Measurements from ENCODE around the gene ILKAP. TPM values are rescaled to one million over a fixed set of nuclear protein-coding genes. Genes with fewer than 3 reads are reported as not detected.

The ILKAP gene
- total RNA-seq, 1 donor from 2014 or later: 26.2 TPM

DNA sequence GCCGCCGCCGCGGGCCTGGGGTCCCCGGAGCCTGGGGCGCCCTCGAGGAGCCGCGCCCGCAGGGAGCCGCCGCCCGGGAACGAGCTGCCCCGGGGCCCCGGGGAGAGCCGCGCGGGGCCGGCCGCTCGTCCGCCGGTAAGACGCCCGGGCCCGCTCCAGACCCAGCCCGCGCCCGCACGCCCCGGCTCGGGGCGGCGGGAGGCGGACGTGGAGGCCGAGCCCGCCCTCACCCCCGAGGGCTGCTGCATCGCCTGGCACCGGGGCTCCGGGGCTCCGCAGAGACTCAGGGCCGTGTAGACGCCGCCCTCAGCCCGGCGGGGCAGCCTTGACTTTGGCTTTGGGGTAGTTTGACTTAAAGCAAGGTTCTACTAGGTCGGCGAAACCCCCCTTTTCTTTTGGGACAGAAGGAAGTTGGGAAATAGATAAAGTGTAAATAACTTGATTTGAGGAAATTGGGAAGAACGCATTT lies 44.4 kb downstream of the ILKAP start:
- ATAC-seq (no peak), DNase-seq (ENCODE audit: missing footprints) (peak; percentile 50)
- intact Hi-C loops (cut with DNase I): no loop called here

DNA sequence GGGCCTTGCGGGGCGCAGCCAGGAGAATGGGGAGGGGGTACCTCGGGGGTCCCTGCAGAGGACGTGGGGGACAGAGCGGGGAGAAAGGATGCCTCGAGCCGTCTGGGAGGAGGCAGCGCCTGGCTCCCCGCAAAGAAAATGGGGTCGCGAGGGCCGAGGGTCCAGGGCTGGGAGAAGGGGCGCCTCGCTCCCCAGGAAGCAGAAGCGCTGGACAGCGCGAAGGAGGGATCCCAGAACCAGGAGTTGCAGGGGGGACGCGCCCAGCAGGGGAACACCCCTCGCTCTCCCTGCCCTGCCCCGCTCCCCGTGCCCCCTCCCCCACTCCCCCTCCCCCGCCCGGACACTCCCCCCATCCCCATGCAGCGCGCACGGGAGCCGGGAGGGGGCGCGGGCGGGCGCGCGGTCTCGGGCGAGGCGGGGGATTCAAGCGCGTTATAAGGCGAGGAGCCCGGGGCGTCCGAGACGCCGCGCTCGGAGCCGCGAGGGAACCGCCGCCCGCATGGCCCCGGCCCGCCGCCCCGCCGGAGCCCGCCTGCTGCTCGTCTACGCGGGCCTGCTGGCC lies 44.9 kb downstream of the ILKAP start, which contains the start of gene ERFE:
TSS of gene ERFE (plus strand) at position 462 of the 562 bp plus-strand sequence. CDS start at position 500, 38 bp downstream.
- ATAC-seq (peak; percentile 35), DNase-seq (ENCODE audit: missing footprints) (no peak)
- intact Hi-C loops (cut with DNase I): no loop called here

DNA sequence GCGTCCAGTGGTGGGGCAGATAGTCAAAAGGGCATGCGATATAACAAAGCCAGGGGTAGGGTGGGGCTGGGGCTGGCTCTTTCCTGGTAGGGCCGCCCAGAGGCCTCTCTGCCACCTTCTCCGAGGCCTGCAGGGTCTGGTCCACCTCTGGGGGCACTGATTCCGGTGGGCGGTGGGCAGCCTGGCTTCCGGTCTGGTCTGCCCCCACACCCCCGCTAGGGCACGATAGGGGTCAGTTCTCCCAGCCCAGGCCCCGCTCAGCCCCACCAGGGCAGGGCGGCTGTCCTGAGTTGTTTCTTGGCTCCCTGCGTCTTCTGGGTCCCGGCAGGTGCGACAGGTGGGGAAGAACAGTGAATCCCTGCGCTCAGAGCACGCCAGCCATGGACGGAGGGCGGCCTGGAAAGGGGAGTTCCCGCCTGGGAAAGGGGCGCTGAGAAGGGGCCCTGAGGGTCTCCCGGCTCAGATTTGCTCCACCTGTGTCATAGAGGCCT lies 45.4 kb downstream of the ILKAP start:
- intact Hi-C loops (cut with DNase I): no loop called here
- DNase-seq (ENCODE audit: missing footprints) (no peak), ATAC-seq (no peak)

DNA sequence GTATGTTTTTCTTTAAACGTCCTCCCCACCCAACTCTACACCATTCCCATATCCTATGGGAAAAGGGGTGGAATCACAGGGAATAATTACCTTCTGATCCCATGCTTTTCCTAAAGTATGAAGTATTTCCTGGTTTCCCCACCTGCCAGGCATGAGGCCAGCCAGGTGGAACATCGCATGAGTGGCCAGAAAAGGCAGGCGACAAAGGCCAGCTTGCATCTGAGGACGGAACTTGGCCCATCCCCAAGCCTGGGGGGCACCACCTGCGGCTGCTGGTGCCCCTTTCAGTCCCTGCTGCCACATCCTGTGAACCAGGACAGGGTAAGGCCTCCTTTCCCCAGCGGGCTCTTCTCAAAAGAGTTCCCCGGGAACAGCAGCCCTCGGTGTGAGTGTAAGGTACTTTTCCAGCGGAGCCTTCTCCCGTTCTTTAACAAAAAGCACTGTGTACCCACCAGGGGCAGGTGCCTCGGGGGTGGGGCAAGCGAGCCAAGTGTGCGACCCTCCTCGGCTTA lies 45.9 kb downstream of the ILKAP start:
- ATAC-seq: no peak
- DNase-seq (ENCODE audit: missing footprints): no peak
- intact Hi-C loops (cut with DNase I): no loop called here

DNA sequence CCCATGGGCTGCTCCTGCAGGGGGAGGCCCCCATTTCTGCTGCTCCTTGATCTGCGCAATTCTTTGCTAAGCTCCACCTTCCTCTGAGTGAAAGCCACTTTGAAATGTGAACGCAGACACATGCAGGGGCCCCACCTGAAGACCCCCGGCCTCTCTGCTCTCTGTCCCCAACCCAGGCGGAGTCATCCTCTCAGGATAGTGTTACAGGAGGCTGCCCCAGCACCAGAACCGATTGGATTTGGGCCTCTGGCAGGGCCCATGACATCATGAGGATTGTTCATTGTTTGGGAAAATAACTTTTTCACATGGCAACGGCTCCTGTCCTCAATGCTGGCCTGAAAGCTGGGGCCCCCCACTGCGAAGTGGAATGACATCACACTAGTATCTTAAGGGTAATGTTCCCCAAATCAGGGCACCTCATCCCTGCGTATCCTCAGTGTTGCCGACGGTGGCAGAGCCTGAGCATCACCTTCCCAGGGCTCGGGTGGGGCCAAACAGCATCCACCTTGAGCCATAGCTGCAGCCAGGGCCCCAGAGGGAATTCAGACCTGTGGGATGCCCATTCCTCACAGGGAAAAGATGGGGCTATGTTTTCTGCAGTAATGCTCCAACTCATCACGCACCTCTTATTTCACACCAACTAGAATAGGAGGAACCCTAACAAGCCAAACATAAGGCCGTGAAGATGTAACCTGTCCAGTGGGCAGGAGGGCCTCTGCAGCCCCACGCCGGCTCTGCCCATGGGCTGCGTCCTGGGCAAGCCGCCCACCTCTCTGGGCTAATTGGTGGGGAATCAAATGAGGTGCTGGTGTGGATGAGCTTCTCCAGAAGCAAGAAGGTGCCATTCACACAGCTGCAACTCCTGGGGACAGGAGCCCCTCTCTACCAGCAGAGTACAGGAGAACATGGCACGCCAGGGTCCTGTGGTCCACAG lies 47.5 kb downstream of the ILKAP start:
- intact Hi-C loops (cut with DNase I): no loop called here
- no peak for ATAC-seq
- peak; percentile 37 for DNase-seq (ENCODE audit: missing footprints)

DNA sequence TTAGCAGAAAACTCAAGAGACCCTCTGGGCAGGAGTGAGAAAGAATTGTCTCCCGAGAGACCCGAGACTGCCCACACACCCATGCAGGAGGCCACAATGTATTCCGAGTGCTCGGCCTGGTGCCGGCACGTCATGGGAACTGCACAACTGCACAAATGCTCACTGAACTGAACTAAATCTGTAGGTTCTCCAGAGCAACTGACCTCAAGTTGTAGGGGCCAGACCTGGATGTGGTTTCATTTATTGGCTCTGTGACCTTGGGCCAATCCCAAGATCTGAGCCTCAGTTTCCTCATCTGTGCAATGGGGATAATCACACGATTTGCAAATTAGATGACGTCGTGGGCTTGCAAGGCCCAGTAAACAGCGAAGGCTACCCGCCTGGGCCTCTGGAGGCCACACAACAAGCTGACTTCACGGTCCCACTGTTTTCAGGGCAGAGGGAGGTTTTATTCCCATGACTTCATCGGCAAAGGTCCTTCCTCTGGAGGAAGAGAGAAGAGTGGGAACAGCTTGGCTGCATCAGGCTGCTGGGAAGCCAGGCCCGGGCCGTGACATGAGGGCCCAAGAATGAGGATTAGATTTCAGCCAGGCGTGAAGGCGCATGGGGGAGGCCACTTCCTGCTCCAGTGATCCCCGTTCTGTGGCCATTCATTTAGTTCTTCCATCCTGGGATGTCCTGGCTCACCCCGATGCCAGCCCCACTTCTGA lies 48.3 kb downstream of the ILKAP start:
- peak; percentile 41 for ATAC-seq
- intact Hi-C loops (cut with DNase I): no loop called here
- DNase-seq (ENCODE audit: missing footprints): peak; percentile 70

DNA sequence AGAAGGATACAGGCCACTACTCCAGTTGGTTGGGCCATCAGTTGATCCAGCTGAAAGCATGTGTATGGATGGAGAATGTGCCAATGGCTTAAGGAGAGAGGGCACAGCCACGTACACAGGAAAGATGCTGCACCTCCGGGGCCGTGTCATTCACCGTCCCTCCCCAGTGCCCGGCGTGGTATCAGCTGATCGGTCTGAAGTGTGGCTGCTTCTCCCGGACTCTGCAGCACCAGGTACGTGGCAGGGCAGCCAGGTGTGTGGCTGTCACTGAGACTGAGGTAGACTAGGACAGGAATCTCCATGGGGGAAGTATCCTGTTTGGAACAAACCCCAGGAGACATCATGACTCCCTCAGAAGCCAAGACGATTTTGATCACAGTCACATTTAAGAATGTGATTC lies 48.9 kb downstream of the ILKAP start:
- intact Hi-C loops (cut with DNase I): no loop called here
- ATAC-seq (no peak), DNase-seq (ENCODE audit: missing footprints) (peak; percentile 53)

DNA sequence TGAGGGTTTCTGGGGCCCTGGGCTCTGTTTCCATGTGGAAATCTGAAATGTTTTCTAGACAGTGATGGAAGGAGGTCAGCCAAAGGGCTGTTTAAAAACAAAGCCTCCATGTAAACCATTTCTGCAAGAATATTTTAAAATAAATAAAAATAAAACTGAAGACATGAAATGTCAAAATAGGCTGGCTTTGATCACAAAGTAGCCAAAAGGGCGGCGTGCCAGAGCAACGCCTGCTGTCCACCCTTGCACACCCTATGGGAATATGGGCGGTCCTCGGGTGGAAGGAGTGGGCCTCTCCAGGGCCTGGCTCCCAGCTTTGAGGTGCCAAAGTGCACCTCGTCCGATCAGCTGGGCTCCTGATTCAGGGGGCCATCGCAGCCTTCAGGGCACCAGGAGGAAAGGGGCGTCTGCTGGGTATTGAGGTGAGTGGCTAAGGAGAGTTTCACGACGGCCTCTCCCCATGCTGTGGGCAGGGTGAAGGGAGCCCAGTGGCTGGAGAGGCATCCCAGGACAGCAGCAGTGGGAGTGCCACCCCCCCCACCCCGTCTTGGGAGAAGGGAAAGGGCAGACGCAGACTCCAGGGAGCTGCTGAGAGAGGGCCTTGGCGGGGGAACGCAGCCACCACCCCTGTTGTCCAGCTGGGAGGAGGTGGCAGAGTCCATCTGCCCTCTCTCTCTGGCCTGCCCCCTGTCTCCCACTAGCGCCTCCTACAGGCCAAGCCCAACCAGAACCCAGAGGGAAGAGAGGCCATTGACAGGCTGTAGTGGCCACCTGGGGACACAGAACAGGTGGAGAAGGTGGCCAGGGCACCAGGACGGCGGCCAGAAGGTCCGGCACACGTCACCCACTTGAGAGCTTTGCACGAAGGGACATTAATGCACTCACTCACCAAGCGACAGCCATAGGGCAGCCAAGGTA lies 50.5 kb downstream of the ILKAP start:
- ATAC-seq: no peak
- DNase-seq (ENCODE audit: missing footprints): peak; percentile 43
- intact Hi-C loops (cut with DNase I): no loop called here

DNA sequence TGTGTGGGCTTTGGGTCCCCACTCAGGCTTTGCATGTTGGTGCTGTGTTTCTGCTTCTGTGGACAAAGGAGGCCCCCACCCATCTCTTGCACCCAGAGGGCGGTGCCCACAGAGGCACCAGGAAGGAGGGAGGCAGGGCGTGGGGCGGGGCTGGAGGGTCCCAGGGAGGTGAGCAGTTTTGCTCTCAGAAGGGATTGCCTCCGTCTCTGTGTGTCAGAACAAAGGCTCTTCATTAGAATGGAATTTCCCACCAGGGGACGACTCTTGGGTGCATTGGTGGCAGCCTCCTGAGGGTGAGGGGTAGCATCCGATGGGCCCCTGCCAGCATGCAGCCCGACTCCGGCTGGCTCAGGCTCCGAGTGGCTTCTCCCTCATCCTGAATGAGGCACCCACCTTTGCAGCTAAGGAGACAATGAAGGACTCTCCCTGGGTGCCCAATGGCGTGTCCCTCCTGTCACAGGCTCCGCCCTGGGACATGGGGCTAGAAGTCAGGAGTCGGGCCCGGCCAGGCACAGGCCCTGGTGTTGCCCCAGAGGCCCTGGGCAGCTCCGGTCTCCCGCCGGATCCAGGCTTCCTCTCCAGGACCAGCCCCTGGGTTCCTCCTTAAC lies 51.8 kb downstream of the ILKAP start:
- peak; percentile 34 for DNase-seq (ENCODE audit: missing footprints)
- intact Hi-C loops (cut with DNase I): no loop called here
- no peak for ATAC-seq

DNA sequence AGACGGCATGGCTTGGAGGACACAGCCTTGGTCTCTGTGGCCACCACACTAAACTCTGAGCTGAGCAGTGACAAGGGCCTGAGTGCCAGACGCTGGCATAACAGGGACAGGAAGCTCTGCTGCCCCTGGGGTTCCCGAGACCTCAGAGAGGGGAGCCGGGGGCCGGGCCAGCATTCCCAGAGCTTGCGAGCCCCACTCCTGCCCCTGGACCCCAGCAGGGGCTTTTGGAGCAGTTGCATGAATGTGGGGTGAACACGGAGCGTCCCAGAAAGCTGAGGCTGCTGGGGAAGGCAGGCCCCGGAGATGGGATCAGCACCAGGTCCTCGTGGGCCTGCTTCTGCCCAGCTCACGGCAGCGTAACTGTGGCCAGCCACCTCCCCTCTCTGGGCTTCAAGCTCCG lies 52.3 kb downstream of the ILKAP start:
- ATAC-seq (no peak), DNase-seq (ENCODE audit: missing footprints) (peak; percentile 68)
- intact Hi-C loops (cut with DNase I): no loop called here

DNA sequence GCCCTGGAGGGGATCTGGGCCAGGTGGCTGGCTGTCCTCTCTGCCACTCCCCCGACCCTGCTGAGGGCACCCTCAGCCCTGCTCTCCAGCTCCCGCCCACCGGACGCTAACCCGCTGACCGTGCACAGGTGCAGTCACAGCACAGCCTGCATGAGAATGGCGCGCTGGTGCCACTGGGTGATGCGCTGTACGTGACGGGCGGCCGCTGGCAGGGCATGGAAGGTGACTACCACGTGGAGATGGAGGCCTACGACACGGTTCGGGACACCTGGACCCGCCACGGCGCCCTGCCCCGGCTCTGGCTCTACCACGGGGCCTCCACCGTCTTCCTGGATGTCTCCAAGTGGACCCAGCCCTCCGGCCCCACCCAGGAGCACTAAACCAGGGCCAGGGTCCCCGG lies 52.8 kb downstream of the ILKAP start:
- ATAC-seq (no peak), DNase-seq (ENCODE audit: missing footprints) (peak; percentile 65)
- intact Hi-C loops (cut with DNase I): no loop called here

DNA sequence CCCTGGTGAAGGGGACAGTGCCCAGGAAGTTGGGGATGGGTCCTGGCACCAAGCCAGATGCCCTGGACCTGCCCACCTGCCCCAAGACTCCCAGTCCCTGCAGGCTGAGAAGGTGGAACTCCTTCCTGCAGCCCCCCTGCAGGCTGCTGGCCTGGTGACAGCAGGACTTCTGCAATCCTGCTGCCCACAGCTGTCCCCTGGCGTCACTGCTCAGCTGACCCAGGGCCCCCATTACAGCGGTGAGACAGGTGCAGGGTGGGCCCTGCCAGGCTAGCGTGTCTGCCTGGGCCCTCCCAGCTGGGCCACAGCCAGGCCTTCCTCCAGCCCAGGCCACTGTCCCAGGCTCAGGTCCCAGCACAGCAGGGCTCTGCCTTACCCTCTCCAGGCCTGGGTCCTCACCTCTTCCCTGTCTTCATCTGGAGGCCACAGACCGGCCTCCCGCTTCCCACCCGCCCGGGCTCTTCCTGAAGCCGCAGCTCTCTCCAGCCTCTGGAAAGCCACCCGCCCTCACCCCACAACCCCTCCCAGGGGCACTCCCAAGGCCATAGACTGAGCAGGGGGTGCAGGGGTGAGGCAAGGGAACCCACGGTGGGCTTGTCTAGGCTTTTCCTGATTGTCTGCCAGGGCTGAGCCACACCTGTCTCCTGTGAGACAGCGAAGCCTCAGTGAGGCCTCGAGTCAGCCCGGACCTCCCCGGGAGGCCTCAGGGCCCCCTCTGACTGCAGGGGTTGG lies 53.5 kb downstream of the ILKAP start:
- no peak for ATAC-seq
- intact Hi-C loops (cut with DNase I): no loop called here
- DNase-seq (ENCODE audit: missing footprints): no peak

DNA sequence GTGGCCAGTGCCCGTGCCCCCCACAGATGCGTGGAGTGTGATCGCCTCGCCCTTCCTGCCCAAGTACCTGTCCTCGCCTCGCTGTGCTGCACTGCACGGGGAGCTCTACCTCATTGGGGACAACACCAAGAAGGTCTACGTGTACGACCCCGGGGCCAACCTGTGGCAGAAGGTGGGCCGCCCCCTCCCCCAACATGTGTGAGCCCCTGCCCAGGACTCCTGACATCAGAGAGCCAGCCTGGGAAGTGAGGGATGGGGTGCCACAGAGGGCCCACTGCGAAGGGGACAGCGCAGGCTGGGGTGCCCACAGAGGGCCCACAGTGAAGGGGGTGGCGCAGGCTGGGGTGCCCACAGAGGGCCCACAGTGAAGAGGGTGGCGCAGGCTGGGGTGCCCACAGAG lies 54.5 kb downstream of the ILKAP start:
- no peak for ATAC-seq

DNA sequence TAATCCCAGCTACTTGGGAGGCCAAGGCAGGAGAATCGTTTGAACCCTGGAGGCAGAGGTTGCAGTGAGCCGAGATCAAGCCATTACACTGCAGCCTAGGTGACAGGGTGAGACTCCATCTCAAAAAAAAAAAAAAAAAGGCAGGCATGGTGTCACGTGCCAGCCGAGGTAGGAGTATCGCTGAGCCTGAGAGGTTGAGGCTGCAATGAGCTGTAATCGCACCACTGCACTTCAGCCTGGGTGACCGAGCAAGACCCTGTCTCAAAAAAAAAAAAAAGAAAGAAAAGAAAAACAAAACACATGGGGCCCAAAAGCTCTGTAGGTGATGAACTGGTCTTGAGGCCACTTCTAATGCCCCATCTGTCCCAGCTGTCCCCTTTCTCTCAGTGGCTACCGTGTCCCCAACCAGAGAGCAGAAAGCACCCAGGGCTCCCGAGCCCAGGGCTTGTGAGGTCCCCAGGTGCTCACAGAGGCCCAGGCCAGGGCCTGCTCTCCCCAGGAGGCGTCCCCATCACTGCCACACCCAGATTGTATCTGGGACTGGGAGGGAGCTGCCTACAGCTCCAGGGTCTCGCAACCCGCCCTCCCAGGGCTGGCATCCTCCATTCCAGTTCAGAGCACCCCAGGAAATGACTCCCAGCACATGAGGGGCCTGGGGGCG lies 56.5 kb downstream of the ILKAP start:
- intact Hi-C loops (cut with DNase I): no loop called here
- no peak for ATAC-seq
- no peak for DNase-seq (ENCODE audit: missing footprints)

More for the DNA sequence above, 54.5 kb downstream of the ILKAP start:
- no peak for DNase-seq (ENCODE audit: missing footprints)
- intact Hi-C loops (cut with DNase I): no loop called here

DNA sequence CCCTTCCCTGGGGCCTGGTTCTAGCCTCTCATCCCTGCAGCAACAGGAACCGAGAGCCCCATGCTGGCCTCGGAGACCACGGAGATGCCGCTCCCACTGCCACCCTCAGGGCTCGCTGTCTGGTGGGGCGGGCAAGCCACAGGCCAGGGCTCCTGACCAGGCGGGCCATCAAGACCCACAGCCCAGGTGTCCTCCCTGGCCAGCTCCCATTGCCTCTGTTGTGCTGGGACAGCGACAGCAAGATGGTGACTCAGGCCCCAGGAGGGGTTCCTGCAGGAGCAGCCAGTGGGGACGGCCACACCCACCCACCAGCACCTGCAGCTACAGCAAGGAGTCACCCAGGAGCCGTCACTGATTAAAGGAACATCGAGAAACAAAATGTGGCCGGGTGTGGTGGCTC lies 57.6 kb downstream of the ILKAP start:
- ATAC-seq: no peak
- intact Hi-C loops (cut with DNase I): no loop called here
- no peak for DNase-seq (ENCODE audit: missing footprints)

DNA sequence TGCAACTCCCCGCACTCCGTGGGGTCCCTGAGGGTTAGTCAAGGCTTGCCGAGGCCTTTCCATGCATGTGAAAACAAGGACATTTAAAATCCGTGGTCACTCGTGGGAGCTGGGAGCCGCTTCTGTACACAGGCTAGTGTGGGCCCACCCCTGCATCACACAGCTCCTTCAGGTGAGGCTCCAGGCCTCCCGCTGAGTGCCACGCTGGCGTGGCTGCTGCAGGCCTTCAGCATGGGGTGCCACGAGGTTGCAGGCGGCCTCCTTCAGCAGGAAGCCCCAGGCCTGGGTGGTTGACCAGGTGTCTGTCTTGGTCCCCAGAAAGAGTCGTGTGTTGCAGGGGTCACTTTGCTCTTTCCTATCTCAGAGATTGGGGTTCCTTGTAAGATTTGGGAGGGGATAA lies 58.4 kb downstream of the ILKAP start:
- DNase-seq (ENCODE audit: missing footprints) (no peak), ATAC-seq (no peak)
- intact Hi-C loops (cut with DNase I): no loop called here

DNA sequence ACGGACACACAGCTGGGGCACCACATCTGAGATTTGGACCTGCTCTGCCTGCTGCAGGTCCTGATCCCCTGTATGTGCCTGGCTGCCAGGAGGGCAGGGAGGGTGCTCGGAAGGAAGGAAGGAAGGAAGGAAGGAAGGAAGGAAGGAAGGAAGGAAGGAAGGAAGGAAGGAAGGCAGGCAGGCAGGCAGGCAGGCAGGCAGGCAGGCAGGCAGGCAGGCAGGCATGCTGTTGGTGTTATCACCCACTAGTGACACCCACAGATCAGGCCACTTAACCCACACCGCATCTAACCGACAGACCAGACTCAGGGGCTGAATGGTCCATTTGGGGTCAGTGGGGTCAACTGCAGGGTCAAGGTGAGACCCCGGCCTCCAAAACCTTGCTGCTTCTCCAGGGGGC lies 59.2 kb downstream of the ILKAP start:
- DNase-seq (ENCODE audit: missing footprints): no peak
- ATAC-seq: no peak
- intact Hi-C loops (cut with DNase I): no loop called here
